ENCODE measurements around the gene RXFP3.
"Not testable (repeated sequence)": the region's sequence is repeated elsewhere in the genome, so short reads cannot be mapped to it uniquely, and the experiment has no call there.

RXFP3 gene

GRCh38 chr5:33937017-33937706, 976 bp downstream of the RXFP3 start:
- DNase-seq = no peak

GRCh38 chr5:33937707-33938506, 1.7 kb downstream of the RXFP3 start:
- DNase-seq = no peak

GRCh38 chr5:33938507-33938796, 2.3 kb downstream of the RXFP3 start:
- no peak for DNase-seq

- DNase-seq = no peak
Measured at GRCh38 chr5:33938881-33939280, 2.7 kb downstream of the RXFP3 start.

GRCh38 chr5:33939556-33940262, 3.5 kb downstream of the RXFP3 start:
- DNase-seq = no peak

- no peak for DNase-seq
Measured at GRCh38 chr5:33941090-33941489, 4.9 kb downstream of the RXFP3 start.

- no peak for DNase-seq
Measured at GRCh38 chr5:33944543-33945132, 8.5 kb downstream of the RXFP3 start.

GRCh38 chr5:33952175-33952574, 16.0 kb downstream of the RXFP3 start:
- DNase-seq = not testable (repeated sequence)

- no peak for DNase-seq
Measured at GRCh38 chr5:33957577-33958150, 21.5 kb downstream of the RXFP3 start.

GRCh38 chr5:33958176-33958575, 22.0 kb downstream of the RXFP3 start:
- DNase-seq = no peak

GRCh38 chr5:33964132-33964700, 28.0 kb downstream of the RXFP3 start:
- DNase-seq = no peak

- no peak for DNase-seq
Measured at GRCh38 chr5:33966805-33967204, 30.6 kb downstream of the RXFP3 start.

- no peak for DNase-seq
Measured at GRCh38 chr5:33968211-33969005, 32.2 kb downstream of the RXFP3 start.

GRCh38 chr5:33969572-33970452, 33.6 kb downstream of the RXFP3 start:
- DNase-seq = no peak

GRCh38 chr5:33973271-33973670, 37.1 kb downstream of the RXFP3 start:
- DNase-seq = no peak

- no peak for DNase-seq
Measured at GRCh38 chr5:33975852-33976251, 39.7 kb downstream of the RXFP3 start.

- DNase-seq = no peak
Measured at GRCh38 chr5:33976307-33976706, 40.1 kb downstream of the RXFP3 start.

GRCh38 chr5:33978306-33978705, 42.1 kb downstream of the RXFP3 start:
- no peak for DNase-seq

GRCh38 chr5:33980030-33980429, 43.8 kb downstream of the RXFP3 start:
- DNase-seq = no peak

GRCh38 chr5:33981408-33982162, 45.4 kb downstream of the RXFP3 start:
- no peak for DNase-seq
